ENCODE results near the gene MALRD1. TPM values are rescaled to one million over a fixed set of nuclear protein-coding genes. Genes with fewer than 3 reads are reported as not detected.

MALRD1 gene
- total RNA-seq, 1 donor from 2014 or later = 0.84 TPM

DNA sequence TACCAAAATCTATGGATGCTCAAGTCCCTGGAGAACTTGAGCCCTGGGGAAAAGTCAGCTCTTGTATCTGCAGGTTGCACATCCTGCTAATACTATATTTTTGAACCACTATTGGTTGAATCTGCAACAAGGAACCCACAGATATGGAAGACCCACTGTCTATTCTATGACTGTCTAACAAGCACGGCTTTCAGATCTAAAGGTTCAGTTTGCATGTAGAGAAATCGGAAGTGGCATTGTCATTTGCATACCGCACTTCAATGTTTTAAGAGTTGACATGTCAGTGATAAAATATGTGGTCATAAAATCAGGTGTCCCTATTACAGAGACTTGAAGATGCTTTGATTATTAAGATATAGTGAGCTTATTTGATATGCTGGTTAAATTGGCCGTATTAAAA lies 95.6 kb downstream of the MALRD1 start:
- Mint-ChIP-seq H3K27ac (ENCODE audit: unreplicated experiment) (no peak overlapping the region), H3K36me3 (ENCODE audit: low read depth) (no peaks in the 10 kb centered on the region), H3K9me3 (peaks cover 2% of the 10 kb centered on the region), H3K27me3 (ENCODE audit: low read depth) (peaks cover 3% of the 10 kb centered on the region), H3K4me1 (no peaks in the 10 kb centered on the region), H3K4me3 (no peak overlapping the region)
- TF ChIP-seq, protein P1, sequence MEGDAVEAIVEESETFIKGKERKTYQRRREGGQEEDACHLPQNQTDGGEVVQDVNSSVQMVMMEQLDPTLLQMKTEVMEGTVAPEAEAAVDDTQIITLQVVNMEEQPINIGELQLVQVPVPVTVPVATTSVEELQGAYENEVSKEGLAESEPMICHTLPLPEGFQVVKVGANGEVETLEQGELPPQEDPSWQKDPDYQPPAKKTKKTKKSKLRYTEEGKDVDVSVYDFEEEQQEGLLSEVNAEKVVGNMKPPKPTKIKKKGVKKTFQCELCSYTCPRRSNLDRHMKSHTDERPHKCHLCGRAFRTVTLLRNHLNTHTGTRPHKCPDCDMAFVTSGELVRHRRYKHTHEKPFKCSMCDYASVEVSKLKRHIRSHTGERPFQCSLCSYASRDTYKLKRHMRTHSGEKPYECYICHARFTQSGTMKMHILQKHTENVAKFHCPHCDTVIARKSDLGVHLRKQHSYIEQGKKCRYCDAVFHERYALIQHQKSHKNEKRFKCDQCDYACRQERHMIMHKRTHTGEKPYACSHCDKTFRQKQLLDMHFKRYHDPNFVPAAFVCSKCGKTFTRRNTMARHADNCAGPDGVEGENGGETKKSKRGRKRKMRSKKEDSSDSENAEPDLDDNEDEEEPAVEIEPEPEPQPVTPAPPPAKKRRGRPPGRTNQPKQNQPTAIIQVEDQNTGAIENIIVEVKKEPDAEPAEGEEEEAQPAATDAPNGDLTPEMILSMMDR (conservative IDR thresholded peaks at IDR 0.05) = no peak
- DNase-seq (ENCODE audit: low read depth, low spot score) = no peak

DNA sequence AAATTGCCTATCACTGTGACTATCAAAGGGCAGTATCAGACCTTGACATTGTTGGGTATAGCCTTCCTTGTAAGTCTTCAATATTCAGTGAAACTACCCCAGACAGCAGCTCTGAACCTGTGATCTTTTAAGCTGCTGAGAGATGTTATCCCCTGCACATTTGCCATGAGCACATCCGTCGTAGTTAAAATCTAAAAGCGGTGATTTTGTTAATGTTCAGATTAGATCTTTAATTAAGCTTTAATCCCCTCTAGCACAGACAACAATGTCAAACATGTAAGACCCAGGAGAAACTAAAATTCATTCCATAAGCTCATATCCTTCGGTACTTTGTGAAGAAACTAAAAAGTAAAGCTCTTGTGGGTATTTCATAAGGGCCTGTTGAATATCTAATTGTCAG lies 105.8 kb downstream of the MALRD1 start:
- Mint-ChIP-seq H3K4me1 (no peaks in the 10 kb centered on the region), H3K36me3 (ENCODE audit: low read depth) (no peaks in the 10 kb centered on the region), H3K4me3 (no peak overlapping the region), H3K9me3 (no peaks in the 10 kb centered on the region), H3K27ac (ENCODE audit: unreplicated experiment) (no peak overlapping the region), H3K27me3 (ENCODE audit: low read depth) (no peaks in the 10 kb centered on the region)
- no peak for DNase-seq (ENCODE audit: low read depth, low spot score)
- TF ChIP-seq, protein P1 (conservative IDR thresholded peaks at IDR 0.05) = no peak

DNA sequence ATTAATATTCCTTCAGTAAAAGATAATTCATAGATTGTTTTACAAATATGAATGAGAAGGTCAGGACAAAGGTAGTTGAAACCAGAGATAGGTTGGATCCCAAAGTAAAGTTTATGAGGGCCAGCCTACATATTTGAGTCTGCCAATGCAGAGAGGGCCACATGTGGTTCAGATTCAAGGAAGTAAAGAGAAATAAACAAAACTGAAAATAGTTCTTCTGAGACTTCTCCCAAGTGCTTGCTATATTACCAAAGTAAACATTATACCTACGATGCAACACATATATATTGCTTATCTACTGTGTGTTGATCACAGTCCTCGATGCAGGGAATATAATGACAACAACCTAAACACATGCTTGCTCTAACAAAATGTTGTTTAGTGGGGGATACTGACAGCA lies 109.8 kb downstream of the MALRD1 start:
- Mint-ChIP-seq H3K9me3 (peaks cover 2% of the 10 kb centered on the region), H3K27ac (ENCODE audit: unreplicated experiment) (no peak overlapping the region), H3K36me3 (ENCODE audit: low read depth) (no peaks in the 10 kb centered on the region), H3K4me3 (no peak overlapping the region), H3K4me1 (no peaks in the 10 kb centered on the region), H3K27me3 (ENCODE audit: low read depth) (peaks cover 2% of the 10 kb centered on the region)
- TF ChIP-seq, protein P1 (conservative IDR thresholded peaks at IDR 0.05) = no peak
- DNase-seq (ENCODE audit: low read depth, low spot score) = no peak

DNA sequence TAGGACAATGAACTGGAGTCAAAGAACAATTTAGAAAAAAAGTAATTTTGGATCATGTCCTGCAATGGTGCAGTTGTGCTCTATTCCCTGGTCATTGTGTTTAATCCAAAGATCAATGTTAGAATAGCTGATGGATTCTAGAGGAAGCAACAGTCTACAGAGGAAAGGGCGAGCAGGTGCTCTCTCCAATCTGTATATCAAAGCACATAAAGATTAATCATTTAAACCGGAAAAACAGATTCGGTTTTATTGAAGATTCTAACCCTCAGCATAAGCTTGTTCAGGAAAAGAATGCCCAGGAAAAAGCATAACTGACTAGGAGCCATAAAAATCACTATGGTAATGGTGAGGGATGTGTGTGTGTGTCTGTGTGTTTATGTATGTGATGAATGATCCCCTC lies 110.3 kb downstream of the MALRD1 start:
- TF ChIP-seq, protein P1 (conservative IDR thresholded peaks at IDR 0.05) = no peak
- no peak for DNase-seq (ENCODE audit: low read depth, low spot score)
- H3K9me3 Mint-ChIP-seq = peaks cover 2% of the 10 kb centered on the region
- no peaks in the 10 kb centered on the region for H3K36me3 Mint-ChIP-seq (ENCODE audit: low read depth)
- H3K4me3 Mint-ChIP-seq = no peak overlapping the region
- no peak overlapping the region for H3K27ac Mint-ChIP-seq (ENCODE audit: unreplicated experiment)
- peaks cover 2% of the 10 kb centered on the region for H3K27me3 Mint-ChIP-seq (ENCODE audit: low read depth)
- H3K4me1 Mint-ChIP-seq = no peaks in the 10 kb centered on the region

DNA sequence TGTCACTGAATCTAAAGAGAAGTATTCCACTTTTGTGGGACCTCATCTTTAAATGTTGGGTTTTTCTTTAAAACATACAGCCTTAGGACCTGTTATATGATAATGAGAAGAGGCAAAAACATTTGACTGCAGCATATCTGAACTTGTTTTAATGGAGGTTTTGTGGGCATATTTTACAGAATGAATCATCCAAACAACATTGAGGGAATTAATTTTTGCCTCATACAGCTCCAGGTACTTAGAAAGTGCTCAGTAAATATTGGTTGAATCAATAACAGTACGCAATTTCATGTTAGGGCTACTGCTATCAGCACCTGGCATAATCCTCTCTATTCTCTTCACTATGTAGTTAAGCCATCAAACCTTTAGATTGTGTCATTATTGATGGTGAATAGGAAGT lies 115.9 kb downstream of the MALRD1 start:
- Mint-ChIP-seq H3K36me3 (ENCODE audit: low read depth) (no peaks in the 10 kb centered on the region), H3K27ac (ENCODE audit: unreplicated experiment) (no peak overlapping the region)

More for the DNA sequence above, 115.9 kb downstream of the MALRD1 start:
- no peaks in the 10 kb centered on the region for H3K4me1 Mint-ChIP-seq
- H3K27me3 Mint-ChIP-seq (ENCODE audit: low read depth) = peaks cover 2% of the 10 kb centered on the region
- no peak overlapping the region for H3K4me3 Mint-ChIP-seq
- H3K9me3 Mint-ChIP-seq = peaks cover 2% of the 10 kb centered on the region
- TF ChIP-seq, protein P1 (conservative IDR thresholded peaks at IDR 0.05) = no peak
- DNase-seq (ENCODE audit: low read depth, low spot score) = no peak
